Thyroid gland (tissue), 4 donors: Measurements from ENCODE around the gene ATP6AP1.

Experiments
- POLR2A ChIP-seq, 2 donors: fragments of 450-650 bp; IDR thresholded peaks; one replicate each; pipeline ENCODE4 v1.6.1; 2017; ENCODE audit warnings: antibody characterized with exemption in 2 of 2, mild to moderate bottlenecking in 2 of 2, moderate library complexity in 1 of 2
- TF ChIP-seq, protein P1 (sequence below), 6 experiments: fragments of 200-600 bp in 3 of 6; fragments of 450-650 bp in 3 of 6; sonication (generic) in 3 of 6; IDR thresholded peaks; one replicate each; pipeline ENCODE4 v1.5.1; 2016 to 2019; ENCODE audit warnings: antibody characterized with exemption in 6 of 6, mild to moderate bottlenecking in 2 of 6, inconsistent platforms in 1 of 6, moderate library complexity in 1 of 6

DNA sequence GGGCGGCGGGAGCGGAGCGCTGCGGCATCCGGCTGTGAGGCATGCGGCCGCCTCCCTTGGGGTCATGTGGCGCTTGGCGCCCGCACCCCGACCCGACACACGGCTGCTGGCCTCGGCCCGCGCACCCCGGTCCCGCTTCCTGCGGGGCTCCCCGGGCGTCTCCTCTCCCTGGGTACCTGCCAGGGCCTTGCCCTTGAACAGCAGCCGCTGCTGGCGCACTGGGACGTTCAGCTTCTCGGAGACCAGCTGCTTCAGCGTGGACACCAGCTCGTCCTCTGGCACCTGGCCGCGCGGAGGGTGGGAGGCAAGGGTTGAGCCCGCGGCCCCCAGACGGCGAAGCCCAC lies 57.5 kb downstream of the ATP6AP1 start:
- TF ChIP-seq, protein P1, sequence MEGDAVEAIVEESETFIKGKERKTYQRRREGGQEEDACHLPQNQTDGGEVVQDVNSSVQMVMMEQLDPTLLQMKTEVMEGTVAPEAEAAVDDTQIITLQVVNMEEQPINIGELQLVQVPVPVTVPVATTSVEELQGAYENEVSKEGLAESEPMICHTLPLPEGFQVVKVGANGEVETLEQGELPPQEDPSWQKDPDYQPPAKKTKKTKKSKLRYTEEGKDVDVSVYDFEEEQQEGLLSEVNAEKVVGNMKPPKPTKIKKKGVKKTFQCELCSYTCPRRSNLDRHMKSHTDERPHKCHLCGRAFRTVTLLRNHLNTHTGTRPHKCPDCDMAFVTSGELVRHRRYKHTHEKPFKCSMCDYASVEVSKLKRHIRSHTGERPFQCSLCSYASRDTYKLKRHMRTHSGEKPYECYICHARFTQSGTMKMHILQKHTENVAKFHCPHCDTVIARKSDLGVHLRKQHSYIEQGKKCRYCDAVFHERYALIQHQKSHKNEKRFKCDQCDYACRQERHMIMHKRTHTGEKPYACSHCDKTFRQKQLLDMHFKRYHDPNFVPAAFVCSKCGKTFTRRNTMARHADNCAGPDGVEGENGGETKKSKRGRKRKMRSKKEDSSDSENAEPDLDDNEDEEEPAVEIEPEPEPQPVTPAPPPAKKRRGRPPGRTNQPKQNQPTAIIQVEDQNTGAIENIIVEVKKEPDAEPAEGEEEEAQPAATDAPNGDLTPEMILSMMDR (IDR thresholded peaks at IDR 0.05), result no peak
- TF ChIP-seq POLR2A (IDR thresholded peaks at IDR 0.05), result no peak
